OCI-LY7 (cell line): ENCODE data around the gene USP17L29. TPM values are rescaled to one million over a fixed set of nuclear protein-coding genes. Genes with fewer than 3 reads are reported as not detected.
"Not testable (repeated sequence)": the region's sequence is repeated elsewhere in the genome, so short reads cannot be mapped to it uniquely, and the experiment has no call there.

Experiments
- BruUV-seq: library from RNA; stranded (reverse); fragments of 400-500 nt; replicated peaks from 2 replicates; lab custom pipeline; 2021; lab: Mats Ljungman, UMichigan
- CTCF ChIA-PET: fragments of 300-600 bp; sonication (Branson Sonifier 250); formaldehyde crosslinking; loops from one replicate; lab custom pipeline; 2022; ENCODE audit warnings: antibody characterized with exemption; ENCODE audit not compliant: unreplicated experiment; lab: Charles Lee
- POLR2A ChIA-PET: fragments of 300-600 bp; sonication (Branson Sonifier 250); formaldehyde crosslinking; loops from one replicate; lab custom pipeline; 2022; ENCODE audit warnings: antibody characterized with exemption; lab: Charles Lee
- DNase-seq: peaks from one replicate; pipeline ENCODE4 v3.0.0-alpha.2; 2015; ENCODE audit warnings: low spot score
- H2AFZ ChIP-seq: fragments of 200-600 bp; sonication (generic), shearing (Covaris generic); 2 replicates; pipeline ENCODE4 v1.6.1; 2014; ENCODE audit warnings: mild to moderate bottlenecking, antibody characterized with exemption, low read length, moderate library complexity
- H3K27ac ChIP-seq: fragments of 200-600 bp; sonication (generic); 2 replicates; pipeline ENCODE4 v1.5.1; 2014; ENCODE audit warnings: mixed run types, low read depth, mild to moderate bottlenecking, moderate library complexity, low read length, inconsistent platforms; ENCODE audit not compliant: poor library complexity, severe bottlenecking
- H3K36me3 ChIP-seq: fragments of 200-600 bp; sonication (generic); 2 replicates; pipeline ENCODE4 v1.6.1; 2014; ENCODE audit warnings: mild to moderate bottlenecking, antibody characterized with exemption, low read length, moderate library complexity, mixed read lengths; ENCODE audit not compliant: insufficient read depth
- H3K4me1 ChIP-seq: fragments of 200-600 bp; sonication (generic); 2 replicates; pipeline ENCODE4 v1.5.1; 2014; ENCODE audit warnings: mild to moderate bottlenecking, low read length; ENCODE audit not compliant: insufficient read depth, poor library complexity, severe bottlenecking
- H3K4me2 ChIP-seq: fragments of 200-600 bp; sonication (generic); 2 replicates; pipeline ENCODE4 v1.6.1; 2014; ENCODE audit warnings: mild to moderate bottlenecking, low read length
- H3K4me3 ChIP-seq: fragments of 200-600 bp; sonication (generic); 2 replicates; pipeline ENCODE4 v1.5.1; 2014; ENCODE audit warnings: mild to moderate bottlenecking, low read depth, low read length; ENCODE audit not compliant: poor library complexity, severe bottlenecking
- H3K79me2 ChIP-seq: fragments of 200-600 bp; sonication (generic); 2 replicates; pipeline ENCODE4 v1.6.1; 2016; ENCODE audit warnings: low read depth, mild to moderate bottlenecking, low read length, moderate library complexity, mixed read lengths; ENCODE audit not compliant: insufficient read depth
- H3K9me2 ChIP-seq: fragments of 200-600 bp; sonication (generic); 2 replicates; pipeline ENCODE4 v1.6.1; 2016; ENCODE audit warnings: mild to moderate bottlenecking, low read length, mixed read lengths; ENCODE audit not compliant: insufficient read depth
- H3K9me3 ChIP-seq: fragments of 200-600 bp; sonication (generic); 2 replicates; pipeline ENCODE4 v1.6.1; 2014; ENCODE audit warnings: mild to moderate bottlenecking, mixed run types, low read length, mixed read lengths
- H4K20me1 ChIP-seq: fragments of 200-600 bp; sonication (generic); 2 replicates; pipeline ENCODE4 v1.6.1; 2014; ENCODE audit warnings: mild to moderate bottlenecking, antibody characterized with exemption, low read length, moderate library complexity, mixed read lengths; ENCODE audit not compliant: insufficient read depth
- intact Hi-C: fragments of 100-400 bp; cut with micrococcal nuclease; formaldehyde crosslinking; loops from one replicate; pipeline ENCODE4 v1.10.0; 2022; ENCODE audit not compliant: unreplicated experiment
- total RNA-seq, 2 experiments: library from RNA; depleted of rRNA in 1 of 2; stranded (reverse); fragments of >200 nt in 1 of 2; shearing (Covaris generic) in 1 of 2; gene quantifications; 2 replicates each; pipeline ENCODE4 v1.2.3, GENCODE V29; 2014 to 2022

Gene USP17L29
- total RNA-seq, 2 experiments from 2014 or later: not detected

DNA sequence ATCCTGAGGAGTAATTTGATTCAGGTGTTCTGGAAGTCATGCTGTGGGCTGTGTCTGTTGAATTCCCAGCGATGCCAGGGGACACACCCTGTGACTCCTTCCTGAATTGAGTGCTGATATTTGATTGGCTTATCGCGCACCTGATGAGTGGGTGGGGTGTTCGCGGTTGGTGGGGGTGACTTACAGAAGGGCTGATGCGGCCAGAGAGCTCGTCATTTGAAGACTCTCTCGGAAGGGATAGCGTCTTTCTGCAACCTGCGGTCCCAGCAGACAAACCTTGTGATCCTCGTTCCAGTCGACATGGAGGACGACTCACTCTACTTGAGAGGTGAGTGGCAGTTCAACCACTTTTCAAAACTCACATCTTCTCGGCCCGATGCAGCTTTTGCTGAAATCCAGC is 9.6 kb upstream of the USP17L29 start, which contains the start of gene USP17L27:
Gene USP17L27, plus strand, starts transcription at position 301 of the 400 bp plus-strand sequence. Its CDS starts 0 bp downstream, at position 301.
- H3K36me3 ChIP-seq, H3K4me2 ChIP-seq, H3K4me1 ChIP-seq, H4K20me1 ChIP-seq, CTCF ChIA-PET, H3K4me3 ChIP-seq, H3K27ac ChIP-seq, BruUV-seq, H3K79me2 ChIP-seq, H2AFZ ChIP-seq, POLR2A ChIA-PET, DNase-seq, H3K9me2 ChIP-seq, H3K9me3 ChIP-seq, intact Hi-C loops: not testable (repeated sequence)

DNA sequence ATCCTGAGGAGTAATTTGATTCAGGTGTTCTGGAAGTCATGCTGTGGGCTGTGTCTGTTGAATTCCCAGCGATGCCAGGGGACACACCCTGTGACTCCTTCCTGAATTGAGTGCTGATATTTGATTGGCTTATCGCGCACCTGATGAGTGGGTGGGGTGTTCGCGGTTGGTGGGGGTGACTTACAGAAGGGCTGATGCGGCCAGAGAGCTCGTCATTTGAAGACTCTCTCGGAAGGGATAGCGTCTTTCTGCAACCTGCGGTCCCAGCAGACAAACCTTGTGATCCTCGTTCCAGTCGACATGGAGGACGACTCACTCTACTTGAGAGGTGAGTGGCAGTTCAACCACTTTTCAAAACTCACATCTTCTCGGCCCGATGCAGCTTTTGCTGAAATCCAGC is 4.8 kb upstream of the USP17L29 start, which contains the start of gene USP17L28:
Gene USP17L28, plus strand, starts transcription at position 301 of the 400 bp plus-strand sequence. Its CDS starts 0 bp downstream, at position 301.
- POLR2A ChIA-PET, intact Hi-C loops, H4K20me1 ChIP-seq, H3K27ac ChIP-seq, CTCF ChIA-PET, H3K4me1 ChIP-seq, H3K79me2 ChIP-seq, H3K9me2 ChIP-seq, H3K4me3 ChIP-seq, DNase-seq, BruUV-seq, H3K9me3 ChIP-seq, H2AFZ ChIP-seq, H3K4me2 ChIP-seq, H3K36me3 ChIP-seq: not testable (repeated sequence)

DNA sequence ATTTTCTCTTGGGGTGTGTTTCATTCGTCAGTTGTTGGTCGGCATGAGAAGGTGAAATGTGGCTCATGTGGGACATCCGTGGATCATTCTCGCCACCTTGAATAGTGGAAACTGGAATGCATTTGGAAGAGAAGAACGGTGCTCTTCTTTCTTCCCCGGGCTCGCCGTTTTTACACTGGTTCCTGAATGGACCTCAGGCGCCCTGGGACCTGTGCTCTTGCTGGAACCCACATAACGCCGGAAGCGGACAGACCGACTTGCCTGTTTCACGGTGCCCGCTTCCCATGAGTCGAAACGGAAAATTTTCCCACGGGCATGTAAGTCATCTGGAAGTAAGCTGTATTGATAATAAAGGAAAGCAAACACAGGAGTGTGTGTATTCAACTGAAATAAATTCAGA is 2.6 kb upstream of the USP17L29 start:
- H3K9me2 ChIP-seq, CTCF ChIA-PET, H2AFZ ChIP-seq, H3K4me1 ChIP-seq, H3K27ac ChIP-seq, DNase-seq, H3K79me2 ChIP-seq, intact Hi-C loops, H3K9me3 ChIP-seq, H4K20me1 ChIP-seq, BruUV-seq, H3K4me3 ChIP-seq, H3K36me3 ChIP-seq, POLR2A ChIA-PET, H3K4me2 ChIP-seq: not testable (repeated sequence)

DNA sequence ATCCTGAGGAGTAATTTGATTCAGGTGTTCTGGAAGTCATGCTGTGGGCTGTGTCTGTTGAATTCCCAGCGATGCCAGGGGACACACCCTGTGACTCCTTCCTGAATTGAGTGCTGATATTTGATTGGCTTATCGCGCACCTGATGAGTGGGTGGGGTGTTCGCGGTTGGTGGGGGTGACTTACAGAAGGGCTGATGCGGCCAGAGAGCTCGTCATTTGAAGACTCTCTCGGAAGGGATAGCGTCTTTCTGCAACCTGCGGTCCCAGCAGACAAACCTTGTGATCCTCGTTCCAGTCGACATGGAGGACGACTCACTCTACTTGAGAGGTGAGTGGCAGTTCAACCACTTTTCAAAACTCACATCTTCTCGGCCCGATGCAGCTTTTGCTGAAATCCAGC is 9.4 kb downstream of the USP17L29 start, which contains the start of gene USP17L30:
Gene USP17L30, plus strand, starts transcription at position 301 of the 400 bp plus-strand sequence. Its CDS starts 0 bp downstream, at position 301.
- H3K9me3 ChIP-seq, DNase-seq, H2AFZ ChIP-seq, H3K4me1 ChIP-seq, CTCF ChIA-PET, H3K36me3 ChIP-seq, H3K9me2 ChIP-seq, H3K79me2 ChIP-seq, H3K27ac ChIP-seq, H4K20me1 ChIP-seq, intact Hi-C loops, H3K4me3 ChIP-seq, BruUV-seq, POLR2A ChIA-PET, H3K4me2 ChIP-seq: not testable (repeated sequence)

DNA sequence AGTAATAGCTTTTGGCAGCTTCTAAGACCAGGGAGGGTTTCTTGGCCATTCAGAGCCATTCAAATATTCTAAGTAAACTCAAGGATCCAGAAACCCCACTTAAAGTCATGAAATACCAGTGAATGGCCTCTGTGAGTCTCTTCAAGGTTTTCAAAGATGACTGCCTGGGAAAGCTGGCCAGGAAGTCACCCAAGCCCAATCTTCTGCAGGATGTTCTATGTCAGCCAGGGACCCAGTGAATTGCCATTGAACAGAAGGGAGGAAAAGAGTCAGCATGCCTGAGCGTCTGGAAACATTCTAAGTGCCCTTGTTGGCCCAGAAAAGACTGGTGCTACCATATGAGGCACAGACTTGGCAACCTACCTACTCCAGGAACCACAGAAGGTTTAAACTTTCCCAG is 26.4 kb downstream of the USP17L29 start:
- H3K9me3 ChIP-seq, CTCF ChIA-PET, H3K9me2 ChIP-seq, BruUV-seq, intact Hi-C loops, H3K4me1 ChIP-seq, H3K36me3 ChIP-seq, POLR2A ChIA-PET, H4K20me1 ChIP-seq, H3K4me2 ChIP-seq, H2AFZ ChIP-seq, H3K79me2 ChIP-seq, H3K4me3 ChIP-seq, DNase-seq, H3K27ac ChIP-seq: not testable (repeated sequence)
